Bone marrow (tissue), 2 donors: Measurements from ENCODE around the gene TMIGD2.
"Not testable (repeated sequence)": the region's sequence is repeated elsewhere in the genome, so short reads cannot be mapped to it uniquely, and the experiment has no call there.

Source experiments
- DNase-seq, 2 donors: peaks; one replicate each; lab custom pipeline; 2025; lab: John Stamatoyannopoulos, UW

TMIGD2 gene

GRCh38 chr19:4266253-4267000 lies 35.8 kb downstream of the TMIGD2 start:
- no peak for DNase-seq

GRCh38 chr19:4264812-4265211 lies 37.4 kb downstream of the TMIGD2 start:
- no peak for DNase-seq

- no peak for DNase-seq
These were observed 41.5 kb downstream of the TMIGD2 start for GRCh38 chr19:4260613-4261191.

- DNase-seq, result no peak
These were observed 44.0 kb downstream of the TMIGD2 start for GRCh38 chr19:4258181-4258580.

- DNase-seq, result no peak
These were observed 45.2 kb downstream of the TMIGD2 start for GRCh38 chr19:4257025-4257424.

GRCh38 chr19:4256563-4256962 lies 45.6 kb downstream of the TMIGD2 start:
- no peak for DNase-seq

GRCh38 chr19:4246767-4247593 lies 55.2 kb downstream of the TMIGD2 start, which contains the start of gene YJU2:
YJU2 (plus strand) TSS chr19:4247080; CDS start chr19:4247147, 67 bp downstream.
- peak; percentile 91 to 99 for DNase-seq

- not testable (repeated sequence) for DNase-seq
These were observed 56.3 kb downstream of the TMIGD2 start for GRCh38 chr19:4245938-4246337.
